COLO829 (cell line): Measurements from ENCODE around the gene FXR1.
"Not testable (repeated sequence)": the region's sequence is repeated elsewhere in the genome, so short reads cannot be mapped to it uniquely, and the experiment has no call there.

ENCODE experiments used
- DNase-seq: peaks from one replicate; pipeline ENCODE4 v3.0.0; 2012; ENCODE audit warnings: low spot score

The FXR1 gene

GRCh38 chr3:180912304-180913296 lies at the start of gene FXR1:
TSS of gene FXR1 (plus strand) at chr3:180912670. CDS start at chr3:180912686, 16 bp downstream.
- DNase-seq: peak; percentile 95

DNA sequence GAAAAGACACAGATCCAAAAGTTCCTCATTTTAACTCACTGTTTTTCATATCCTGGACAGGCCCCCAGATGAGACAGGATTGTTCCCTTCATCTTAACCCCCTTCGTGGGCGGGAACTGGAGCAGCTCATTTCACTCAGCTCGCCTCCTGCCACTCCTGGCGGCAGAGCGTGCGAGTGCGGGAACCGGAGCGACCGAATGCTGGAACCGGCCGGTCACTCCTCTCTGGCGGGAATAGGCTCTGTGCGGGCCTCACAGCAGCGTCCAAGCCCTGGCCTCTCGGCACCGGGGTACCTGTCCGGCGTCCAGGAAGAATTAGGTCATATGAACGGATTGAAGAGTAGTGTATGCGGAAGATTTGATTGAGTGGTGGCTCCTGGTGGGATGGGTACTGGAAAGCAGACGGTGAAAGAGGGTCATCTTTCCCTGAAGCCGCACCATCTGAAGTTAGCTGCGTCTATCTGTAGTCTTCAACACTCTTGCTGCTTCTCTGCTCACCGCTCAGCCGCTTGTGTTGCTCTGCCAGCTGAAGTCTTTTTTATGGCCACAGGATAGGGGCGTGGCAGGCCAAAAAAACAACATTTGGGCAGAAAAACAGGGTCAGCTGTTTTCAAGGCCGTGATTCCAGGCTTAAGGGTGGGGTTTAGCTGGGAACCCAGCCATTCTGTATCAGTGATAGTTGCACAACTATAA lies 42.3 kb upstream of the FXR1 start:
- DNase-seq: no peak

GRCh38 chr3:180871901-180872300 lies 40.6 kb upstream of the FXR1 start:
- DNase-seq: peak; percentile 48

DNA sequence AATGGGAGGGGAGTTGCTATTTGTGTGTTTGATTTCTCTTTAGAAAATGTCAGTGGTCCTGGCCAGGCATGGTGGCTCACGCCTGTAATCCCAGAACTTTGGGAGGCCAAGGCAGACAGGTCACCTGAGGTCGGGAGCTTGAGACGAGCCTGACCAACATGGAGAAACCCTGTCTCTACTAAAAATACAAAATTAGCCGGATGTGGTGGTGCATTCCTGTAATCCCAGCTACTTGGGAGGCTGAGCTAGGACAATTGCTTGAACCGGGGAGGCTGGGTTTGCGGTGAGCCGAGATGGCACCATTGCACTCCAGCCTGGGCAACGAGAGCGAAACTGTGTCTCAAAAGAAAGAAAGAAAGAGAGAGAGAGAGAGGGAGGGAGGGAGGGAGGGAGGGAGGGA lies 40.0 kb upstream of the FXR1 start:
- not testable (repeated sequence) for DNase-seq

- no peak for DNase-seq
These were observed 37.3 kb upstream of the FXR1 start for GRCh38 chr3:180875124-180875698.

DNA sequence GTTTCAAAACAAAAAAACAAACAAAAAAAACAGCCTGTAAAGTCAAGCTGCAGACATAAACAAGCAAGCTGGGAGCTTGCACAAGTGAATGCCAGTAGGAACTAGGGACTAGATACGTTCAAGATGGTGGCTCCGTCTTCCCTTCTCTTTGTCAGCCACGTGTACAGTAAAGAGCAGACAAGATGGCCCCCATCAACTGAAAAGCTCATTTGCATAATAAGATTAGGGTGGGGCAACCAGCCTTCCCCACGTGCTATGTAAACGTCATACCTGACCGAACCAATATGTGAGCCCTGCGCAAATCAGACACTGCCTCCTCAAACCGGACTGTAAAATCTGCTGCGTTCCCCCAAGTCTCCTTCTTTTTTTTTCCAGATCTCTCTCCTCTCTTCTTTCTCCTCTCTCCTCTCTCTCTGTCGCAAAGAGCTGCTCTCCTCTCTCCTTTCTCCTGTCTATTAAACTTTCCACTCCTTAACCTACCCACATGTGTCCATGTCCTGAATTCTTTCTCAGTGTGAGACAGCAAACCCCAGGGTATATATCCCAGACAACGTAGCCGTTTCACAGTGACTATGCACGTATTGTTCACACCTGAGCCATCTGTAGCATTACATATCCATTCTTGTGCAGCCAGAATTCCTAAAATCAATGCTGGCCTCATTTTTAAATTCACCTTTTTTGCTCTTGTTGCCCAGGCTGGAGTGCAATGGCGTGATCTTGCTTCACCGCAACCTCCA lies 31.2 kb upstream of the FXR1 start:
- DNase-seq: no peak

DNA sequence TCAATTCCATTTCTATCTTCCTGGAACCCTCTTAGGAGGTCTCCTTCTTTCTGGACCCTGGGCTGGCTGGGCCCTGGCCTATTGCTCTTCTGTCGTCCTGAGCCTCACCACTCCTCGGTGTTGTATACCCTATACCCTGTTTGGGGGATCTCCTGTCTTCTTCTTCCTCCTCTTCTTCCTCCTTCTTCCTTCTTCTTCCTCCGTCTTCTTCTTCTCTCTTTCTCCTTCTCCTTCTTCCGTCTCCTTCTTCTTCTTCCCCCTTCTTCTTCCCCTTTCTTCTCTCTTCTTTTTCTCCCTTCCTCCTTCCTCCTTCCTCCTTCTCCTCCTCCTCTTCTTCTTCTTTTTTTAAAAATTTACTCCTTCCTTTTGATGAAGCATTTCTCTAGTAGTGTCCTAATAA lies 30.4 kb upstream of the FXR1 start:
- no peak for DNase-seq

DNA sequence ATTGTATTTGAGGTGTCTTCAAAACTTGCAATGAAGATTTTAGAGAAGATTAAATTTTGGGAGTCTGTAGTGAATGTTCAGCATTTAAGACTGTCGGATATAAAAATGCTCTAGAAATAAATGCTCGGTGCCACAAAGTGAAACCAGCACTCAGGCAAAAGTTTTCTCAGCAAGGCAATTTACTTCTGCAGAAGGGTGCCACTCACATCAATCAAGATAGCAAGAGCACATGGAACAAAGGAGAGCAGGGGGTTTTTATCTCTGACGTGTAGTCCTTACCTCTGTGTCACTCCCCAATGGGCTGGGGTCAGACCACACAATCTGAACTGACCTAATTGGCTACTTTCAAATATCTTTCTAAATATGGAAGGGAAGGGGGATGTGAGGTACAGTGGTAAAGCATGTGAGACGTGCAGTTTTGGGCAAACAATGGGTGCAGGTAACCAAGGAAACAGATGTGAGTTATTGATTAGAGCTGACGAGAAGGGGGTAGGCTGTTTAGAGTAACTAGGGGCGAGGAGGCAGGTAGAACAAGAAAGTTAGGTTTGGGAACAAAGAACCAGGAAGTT lies 23.4 kb upstream of the FXR1 start:
- no peak for DNase-seq

- no peak for DNase-seq
These were observed 13.9 kb upstream of the FXR1 start for GRCh38 chr3:180898572-180898971.

GRCh38 chr3:180909369-180910127 lies 2.9 kb upstream of the FXR1 start:
- no peak for DNase-seq

GRCh38 chr3:180910823-180911222 lies 1.6 kb upstream of the FXR1 start:
- DNase-seq: no peak

DNA sequence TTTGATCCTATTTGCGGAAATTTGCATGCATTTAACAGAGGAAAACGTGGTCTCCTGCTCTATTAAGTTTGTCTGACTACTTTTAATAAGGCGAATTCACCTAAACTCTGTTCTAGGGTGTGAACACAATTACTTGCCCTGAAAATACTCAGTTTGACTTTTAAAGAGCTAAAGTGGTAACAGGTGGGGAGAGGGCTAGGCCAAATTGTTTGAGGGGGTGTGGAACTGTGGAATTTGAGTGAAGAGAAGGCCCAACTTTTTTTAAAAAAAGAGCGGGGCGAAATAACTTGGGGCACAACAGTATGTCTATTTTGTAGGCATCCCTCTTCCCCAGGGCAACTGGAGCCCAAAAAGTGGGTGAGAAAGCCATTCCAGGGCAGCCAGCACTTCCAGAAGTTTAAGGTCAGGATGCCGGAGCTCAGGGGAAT lies 580 bp upstream of the FXR1 start:
- DNase-seq: no peak

DNA sequence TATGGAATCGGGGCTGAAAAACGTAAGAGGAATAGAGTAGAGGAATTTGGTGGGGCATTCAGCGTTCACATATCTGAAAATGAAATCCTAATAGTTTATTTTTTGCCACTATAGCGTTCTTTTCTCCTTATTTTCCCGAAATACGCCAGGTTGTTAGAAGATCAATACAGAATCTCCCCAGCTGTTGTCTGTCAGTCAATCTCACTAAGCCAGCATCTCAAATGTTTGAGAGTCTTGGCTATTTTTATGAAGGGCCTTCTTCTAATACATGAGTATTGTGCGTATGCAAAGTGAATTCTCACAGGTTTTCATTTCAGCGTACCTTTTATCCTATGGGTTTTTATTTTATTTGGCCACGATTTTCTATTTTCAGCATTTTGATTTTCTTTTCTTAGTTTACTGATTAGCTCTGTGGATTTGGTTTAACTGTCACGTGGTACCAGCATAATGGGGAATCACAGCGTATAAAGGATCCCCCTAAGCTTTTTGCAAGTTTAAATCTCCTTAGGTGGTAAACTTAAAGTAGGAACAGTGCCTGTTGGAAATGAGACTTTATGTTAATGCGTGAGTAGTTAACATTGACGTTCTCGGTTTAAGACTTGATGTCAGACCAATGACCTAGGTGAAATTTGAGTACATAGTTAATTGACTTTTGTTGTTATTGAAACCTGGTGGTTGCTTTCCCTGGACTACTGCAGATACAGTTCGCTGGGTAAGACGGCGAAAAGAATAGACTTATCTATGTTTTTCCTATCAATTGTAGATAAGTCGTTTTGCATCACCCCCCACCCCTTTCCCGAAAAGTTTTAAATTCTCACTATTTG lies 1.3 kb downstream of the FXR1 start:
- peak; percentile 44 for DNase-seq

DNA sequence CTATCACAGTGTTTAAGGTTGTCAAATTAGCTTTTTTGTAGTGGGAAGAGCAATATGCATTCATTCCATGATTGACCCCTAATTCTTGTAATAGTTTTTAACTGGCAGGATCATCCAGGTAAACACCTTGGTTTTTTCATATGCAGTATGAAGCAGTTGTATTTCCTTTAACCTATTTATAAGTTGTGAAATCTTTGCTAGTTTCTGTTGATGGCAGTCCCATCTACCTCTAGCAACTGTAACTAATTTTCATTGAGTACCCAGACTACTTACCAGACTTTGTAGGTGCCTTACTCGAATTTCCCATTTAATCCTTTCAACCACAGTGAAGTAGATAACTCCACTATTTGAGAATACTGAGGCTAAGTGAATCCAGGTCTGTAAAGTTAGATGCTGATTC lies 6.1 kb downstream of the FXR1 start:
- DNase-seq: no peak

- DNase-seq: no peak
These were observed 9.8 kb downstream of the FXR1 start for GRCh38 chr3:180922242-180922641.

- no peak for DNase-seq
These were observed 11.1 kb downstream of the FXR1 start for GRCh38 chr3:180923561-180923960.

- DNase-seq: no peak
These were observed 14.1 kb downstream of the FXR1 start for GRCh38 chr3:180926526-180926925.

DNA sequence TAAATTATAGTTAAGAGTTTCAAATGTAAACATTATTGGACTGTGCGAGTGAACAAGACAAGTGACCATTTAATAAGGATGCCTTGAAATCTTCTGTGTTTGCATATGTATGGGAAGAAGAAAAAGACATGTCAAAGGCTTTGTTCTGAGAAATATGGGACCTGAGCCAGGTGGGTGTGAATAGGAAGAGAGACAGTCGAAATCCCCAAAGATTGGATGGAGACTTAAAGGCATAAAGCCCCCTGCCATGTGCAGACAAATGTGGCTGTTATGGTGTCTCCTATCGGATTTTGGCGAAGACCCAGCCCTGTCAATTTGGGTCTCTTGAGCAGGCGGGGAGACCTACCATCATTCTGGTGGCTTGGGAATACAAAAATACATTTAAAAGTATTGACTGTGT lies 16.9 kb downstream of the FXR1 start:
- no peak for DNase-seq

DNA sequence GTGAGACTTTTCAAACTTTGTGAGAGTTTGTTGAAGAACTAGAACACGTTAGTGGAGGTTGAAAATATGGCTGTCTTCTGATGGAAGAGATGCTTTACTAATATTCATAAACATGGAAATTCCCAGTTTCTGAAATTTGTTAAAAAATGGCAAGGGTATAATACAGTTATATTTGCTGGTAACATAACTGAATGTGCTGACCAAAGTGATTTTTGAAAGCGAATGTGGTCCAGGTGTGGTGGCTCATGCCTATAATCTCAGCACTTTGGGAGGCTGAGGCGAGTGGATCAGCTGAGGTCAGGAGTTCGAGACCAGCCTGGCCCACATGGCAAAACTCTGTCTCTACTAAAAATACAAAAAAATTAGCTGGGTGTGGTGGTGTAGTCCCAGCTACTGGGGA lies 18.1 kb downstream of the FXR1 start:
- DNase-seq: no peak

- DNase-seq: no peak
These were observed 20.3 kb downstream of the FXR1 start for GRCh38 chr3:180932819-180933218.
